Measurements from ENCODE around the gene TRPM2. TPM values are rescaled to one million over a fixed set of nuclear protein-coding genes. Genes with fewer than 3 reads are reported as not detected.

The TRPM2 gene
- total RNA-seq, 1 donor from 2014 or later: 3.9 TPM

DNA sequence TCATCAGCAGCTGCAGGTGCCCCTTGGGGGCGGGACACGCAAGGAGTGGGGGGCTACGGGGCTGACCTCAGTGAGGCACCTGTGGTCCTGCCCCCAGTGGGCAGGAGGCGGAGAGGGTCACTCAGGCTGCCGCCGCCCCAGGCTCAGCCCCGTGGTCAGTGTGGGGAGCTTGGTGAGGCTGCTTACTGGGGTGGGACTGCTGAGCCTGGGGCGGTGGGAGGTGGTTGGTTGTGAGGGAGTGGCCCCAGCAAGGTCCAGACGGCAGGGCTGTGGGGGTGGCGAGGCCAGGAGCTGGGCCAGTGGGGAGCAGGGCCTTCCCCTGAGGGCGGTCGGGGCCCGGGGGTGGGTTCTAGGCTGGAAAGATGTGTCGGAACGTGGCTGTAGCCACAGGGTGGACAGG lies 39.3 kb upstream of the TRPM2 start:
- CTCF ChIA-PET: no interaction called here
- no peak overlapping the region for H3K4me3 Mint-ChIP-seq
- no peaks in the 10 kb centered on the region for H3K9me3 Mint-ChIP-seq
- POLR2A ChIA-PET: no interaction called here
- no peak for DNase-seq
- H3K27ac Mint-ChIP-seq: no peak overlapping the region
- H3K36me3 Mint-ChIP-seq (ENCODE audit: low read depth): peaks cover 57% of the 10 kb centered on the region
- H3K27me3 Mint-ChIP-seq: no peaks in the 10 kb centered on the region
- TF ChIP-seq, protein P1, sequence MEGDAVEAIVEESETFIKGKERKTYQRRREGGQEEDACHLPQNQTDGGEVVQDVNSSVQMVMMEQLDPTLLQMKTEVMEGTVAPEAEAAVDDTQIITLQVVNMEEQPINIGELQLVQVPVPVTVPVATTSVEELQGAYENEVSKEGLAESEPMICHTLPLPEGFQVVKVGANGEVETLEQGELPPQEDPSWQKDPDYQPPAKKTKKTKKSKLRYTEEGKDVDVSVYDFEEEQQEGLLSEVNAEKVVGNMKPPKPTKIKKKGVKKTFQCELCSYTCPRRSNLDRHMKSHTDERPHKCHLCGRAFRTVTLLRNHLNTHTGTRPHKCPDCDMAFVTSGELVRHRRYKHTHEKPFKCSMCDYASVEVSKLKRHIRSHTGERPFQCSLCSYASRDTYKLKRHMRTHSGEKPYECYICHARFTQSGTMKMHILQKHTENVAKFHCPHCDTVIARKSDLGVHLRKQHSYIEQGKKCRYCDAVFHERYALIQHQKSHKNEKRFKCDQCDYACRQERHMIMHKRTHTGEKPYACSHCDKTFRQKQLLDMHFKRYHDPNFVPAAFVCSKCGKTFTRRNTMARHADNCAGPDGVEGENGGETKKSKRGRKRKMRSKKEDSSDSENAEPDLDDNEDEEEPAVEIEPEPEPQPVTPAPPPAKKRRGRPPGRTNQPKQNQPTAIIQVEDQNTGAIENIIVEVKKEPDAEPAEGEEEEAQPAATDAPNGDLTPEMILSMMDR (IDR thresholded peaks at IDR 0.05): no peak
- ATAC-seq (ENCODE audit: low read depth): no peak
- intact Hi-C loops (cut with micrococcal nuclease): no loop called here
- H3K4me1 Mint-ChIP-seq: no peaks in the 10 kb centered on the region

DNA sequence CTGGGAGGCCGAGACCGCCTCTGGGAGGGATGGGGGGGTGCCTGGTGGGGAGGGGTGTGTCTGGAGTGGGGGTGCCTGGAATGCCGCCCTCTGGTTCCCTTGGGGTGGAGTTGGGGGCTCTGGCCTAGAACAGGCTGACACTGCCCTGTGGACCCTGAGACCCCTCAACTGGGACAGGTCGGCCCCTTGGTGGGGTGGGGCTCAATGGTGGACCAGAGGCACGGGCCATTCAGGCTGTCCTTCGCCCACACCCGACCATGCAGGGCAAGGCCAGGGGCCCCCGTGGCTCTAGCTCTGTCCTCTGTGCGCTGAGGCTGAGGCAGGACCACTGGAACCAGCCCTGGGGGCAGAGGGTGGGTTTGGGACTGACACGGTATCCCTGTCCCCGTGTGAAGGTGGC lies 38.9 kb upstream of the TRPM2 start:
- no peak for ATAC-seq (ENCODE audit: low read depth)
- POLR2A ChIA-PET: no interaction called here
- intact Hi-C loops (cut with micrococcal nuclease): no loop called here
- Mint-ChIP-seq H3K36me3 (ENCODE audit: low read depth) (peaks cover 61% of the 10 kb centered on the region), H3K27ac (no peak overlapping the region), H3K4me1 (no peaks in the 10 kb centered on the region), H3K4me3 (no peak overlapping the region), H3K9me3 (no peaks in the 10 kb centered on the region), H3K27me3 (no peaks in the 10 kb centered on the region)
- DNase-seq: no peak
- TF ChIP-seq, protein P1 (IDR thresholded peaks at IDR 0.05): no peak
- CTCF ChIA-PET: no interaction called here

DNA sequence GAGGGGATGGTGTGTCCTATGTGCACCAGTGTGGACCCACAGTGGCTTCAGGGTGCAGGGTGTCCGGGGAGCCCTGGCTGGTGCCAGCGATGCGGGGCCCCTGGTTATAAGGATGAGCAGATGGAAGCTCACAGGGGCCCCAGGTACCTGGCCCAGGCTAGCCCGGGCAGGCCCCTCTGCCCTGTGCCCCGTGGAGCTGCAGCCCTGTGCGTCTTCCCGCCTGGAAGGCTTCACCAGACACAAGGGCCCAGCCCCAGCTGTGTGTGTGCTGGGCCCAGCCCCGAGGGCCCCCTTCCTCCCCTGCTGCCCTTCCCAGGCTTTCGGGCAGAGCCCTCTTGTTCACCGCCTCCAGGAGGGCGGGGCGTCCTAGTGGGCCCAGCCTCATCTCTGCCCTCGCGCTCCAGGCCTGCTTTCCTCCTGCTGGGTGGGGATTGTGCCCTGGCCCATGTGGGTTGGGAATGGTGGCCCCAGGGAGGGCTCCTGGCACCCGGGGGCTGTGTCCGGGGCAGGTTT lies 37.7 kb upstream of the TRPM2 start:
- CTCF ChIA-PET: no interaction called here
- no peak overlapping the region for H3K4me3 Mint-ChIP-seq
- no peaks in the 10 kb centered on the region for H3K27me3 Mint-ChIP-seq
- no peak overlapping the region for H3K27ac Mint-ChIP-seq
- DNase-seq: no peak
- no peaks in the 10 kb centered on the region for H3K9me3 Mint-ChIP-seq
- no peak for ATAC-seq (ENCODE audit: low read depth)
- TF ChIP-seq, protein P1 (IDR thresholded peaks at IDR 0.05): no peak
- no peaks in the 10 kb centered on the region for H3K4me1 Mint-ChIP-seq
- POLR2A ChIA-PET: interaction anchor here (0.6 kb wide), 1 partner anchor 13 kb away, joined by 8 read pairs; no protein-coding TSS in a partner anchor
- peaks cover 65% of the 10 kb centered on the region for H3K36me3 Mint-ChIP-seq (ENCODE audit: low read depth)
- intact Hi-C loops (cut with micrococcal nuclease): no loop called here

DNA sequence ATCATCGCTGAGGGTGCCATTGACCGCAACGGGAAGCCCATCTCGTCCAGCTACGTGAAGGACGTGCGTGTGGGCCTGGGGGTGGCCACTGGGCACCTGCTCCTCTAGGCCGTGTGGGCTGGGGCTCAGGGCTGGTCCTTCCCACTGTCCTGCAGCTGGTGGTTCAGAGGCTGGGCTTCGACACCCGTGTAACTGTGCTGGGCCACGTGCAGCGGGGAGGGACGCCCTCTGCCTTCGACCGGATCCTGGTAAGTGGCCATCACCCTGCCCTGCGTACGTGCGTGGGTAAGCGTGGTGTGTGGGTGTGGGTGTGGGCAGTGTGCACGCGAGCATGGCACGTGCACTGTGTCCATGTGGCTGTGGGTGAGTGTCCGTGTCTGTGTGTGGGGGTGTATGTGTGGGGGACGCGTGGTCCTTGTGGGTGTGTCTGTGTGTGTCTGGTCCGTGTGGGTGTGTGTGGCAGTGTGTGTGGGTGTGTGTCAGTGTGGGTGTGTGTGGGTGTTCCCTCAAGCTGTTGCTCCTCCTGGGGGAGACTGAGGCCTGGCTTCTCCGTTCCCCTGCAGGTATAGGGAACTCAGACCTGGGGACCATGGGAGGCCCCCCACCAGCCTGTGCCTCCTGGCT lies 37.0 kb upstream of the TRPM2 start:
- no peaks in the 10 kb centered on the region for H3K27me3 Mint-ChIP-seq

DNA sequence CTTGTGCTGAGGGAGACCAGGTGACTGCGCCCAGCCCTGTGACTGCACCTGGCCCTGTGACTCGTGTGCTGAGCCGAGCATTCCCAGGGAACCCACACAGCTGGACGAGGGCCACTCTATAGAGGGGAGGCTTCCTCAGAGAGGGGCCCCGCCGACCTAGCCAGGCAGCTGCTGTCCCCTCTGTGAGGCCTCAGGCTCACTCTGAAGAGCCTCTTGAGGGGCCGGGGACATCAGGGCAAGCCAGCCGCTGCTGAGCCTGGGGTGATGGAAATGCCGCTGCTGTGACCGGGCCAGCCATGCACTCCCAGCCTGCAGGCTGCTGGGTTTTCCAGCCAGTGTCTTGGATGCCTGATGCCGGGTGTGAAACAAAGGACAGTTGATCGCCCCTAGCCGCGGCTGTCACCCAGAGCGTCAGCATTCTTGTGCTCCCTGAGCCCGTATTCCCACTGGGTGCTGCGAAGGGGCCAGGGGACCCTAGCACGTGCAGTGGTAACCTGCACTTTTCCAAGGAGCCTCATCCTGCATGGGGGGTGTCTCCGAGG lies 36.1 kb upstream of the TRPM2 start:
- no peak overlapping the region for H3K4me3 Mint-ChIP-seq
- no peak overlapping the region for H3K27ac Mint-ChIP-seq
- no peaks in the 10 kb centered on the region for H3K27me3 Mint-ChIP-seq
- intact Hi-C loops (cut with micrococcal nuclease): no loop called here
- H3K4me1 Mint-ChIP-seq: no peaks in the 10 kb centered on the region
- TF ChIP-seq, protein P1 (IDR thresholded peaks at IDR 0.05): no peak
- ATAC-seq (ENCODE audit: low read depth): no peak
- H3K36me3 Mint-ChIP-seq (ENCODE audit: low read depth): peaks cover 54% of the 10 kb centered on the region
- ChIA-PET POLR2A (no interaction called here), CTCF (no interaction called here)
- no peak for DNase-seq
- H3K9me3 Mint-ChIP-seq: no peaks in the 10 kb centered on the region

More for the DNA sequence above, 37.0 kb upstream of the TRPM2 start:
- DNase-seq (no peak), ATAC-seq (ENCODE audit: low read depth) (no peak)
- TF ChIP-seq, protein P1 (IDR thresholded peaks at IDR 0.05): no peak
- H3K27ac Mint-ChIP-seq: no peak overlapping the region
- no peaks in the 10 kb centered on the region for H3K4me1 Mint-ChIP-seq
- H3K36me3 Mint-ChIP-seq (ENCODE audit: low read depth): peaks cover 59% of the 10 kb centered on the region
- POLR2A ChIA-PET: no interaction called here
- H3K9me3 Mint-ChIP-seq: no peaks in the 10 kb centered on the region
- H3K4me3 Mint-ChIP-seq: no peak overlapping the region
- CTCF ChIA-PET: no interaction called here
- intact Hi-C loops (cut with micrococcal nuclease): no loop called here

Measured in activated B cell treated with CpG ODN at 0.5 μM for 24 hours (primary cell).